ENCODE measurements around the gene LRP8. TPM values are rescaled to one million over a fixed set of nuclear protein-coding genes. Genes with fewer than 3 reads are reported as not detected.

Gene LRP8
- total RNA-seq, 1 experiment from 2014 or later, result 69.5 TPM

DNA sequence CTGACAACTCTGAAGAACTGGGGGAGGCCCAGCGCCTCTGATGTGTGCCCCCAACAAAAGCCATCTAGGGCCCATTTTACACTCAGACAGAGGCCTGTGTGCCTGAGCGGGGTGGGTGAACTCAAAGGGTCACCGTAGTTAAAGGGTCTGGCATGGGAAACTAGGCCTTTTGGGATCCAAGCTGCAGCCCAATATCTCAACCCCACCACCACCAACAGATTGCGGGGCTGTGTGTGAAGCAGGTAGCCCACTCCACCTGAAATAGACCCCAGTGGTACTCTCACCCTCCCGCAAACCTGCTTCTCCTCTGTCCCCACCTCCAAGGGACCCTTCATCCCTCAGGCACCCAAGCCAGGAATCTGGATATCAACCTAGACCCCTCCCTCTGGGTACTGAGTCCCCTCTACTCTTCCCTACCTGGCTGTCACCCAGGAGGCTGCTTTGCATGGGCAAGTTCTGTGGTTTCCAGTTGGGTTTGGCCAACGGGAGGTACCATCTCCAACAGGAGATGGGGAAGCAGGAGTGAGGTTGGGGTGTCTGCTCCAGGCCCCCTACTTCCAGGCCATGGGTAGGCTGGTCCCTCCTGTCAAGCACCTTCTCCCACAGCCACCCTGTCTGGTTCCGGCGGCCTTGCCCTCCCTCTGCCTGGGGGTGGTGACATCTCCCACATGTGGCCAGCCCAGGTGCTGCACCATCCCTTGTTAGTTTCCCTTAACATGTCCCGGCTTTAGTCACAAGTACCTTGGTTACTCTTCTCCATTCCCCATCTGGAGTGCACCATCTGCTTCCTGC is 35.2 kb upstream of the LRP8 start (continued):
- TF ChIP-seq, protein P1, sequence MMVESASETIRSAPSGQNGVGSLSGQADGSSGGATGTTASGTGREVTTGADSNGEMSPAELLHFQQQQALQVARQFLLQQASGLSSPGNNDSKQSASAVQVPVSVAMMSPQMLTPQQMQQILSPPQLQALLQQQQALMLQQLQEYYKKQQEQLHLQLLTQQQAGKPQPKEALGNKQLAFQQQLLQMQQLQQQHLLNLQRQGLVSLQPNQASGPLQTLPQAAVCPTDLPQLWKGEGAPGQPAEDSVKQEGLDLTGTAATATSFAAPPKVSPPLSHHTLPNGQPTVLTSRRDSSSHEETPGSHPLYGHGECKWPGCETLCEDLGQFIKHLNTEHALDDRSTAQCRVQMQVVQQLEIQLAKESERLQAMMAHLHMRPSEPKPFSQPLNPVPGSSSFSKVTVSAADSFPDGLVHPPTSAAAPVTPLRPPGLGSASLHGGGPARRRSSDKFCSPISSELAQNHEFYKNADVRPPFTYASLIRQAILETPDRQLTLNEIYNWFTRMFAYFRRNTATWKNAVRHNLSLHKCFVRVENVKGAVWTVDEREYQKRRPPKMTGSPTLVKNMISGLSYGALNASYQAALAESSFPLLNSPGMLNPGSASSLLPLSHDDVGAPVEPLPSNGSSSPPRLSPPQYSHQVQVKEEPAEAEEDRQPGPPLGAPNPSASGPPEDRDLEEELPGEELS (CRISPR knock-in tag; IDR thresholded peaks at IDR 0.05), result no peak
- TF ChIP-seq, protein P2, sequence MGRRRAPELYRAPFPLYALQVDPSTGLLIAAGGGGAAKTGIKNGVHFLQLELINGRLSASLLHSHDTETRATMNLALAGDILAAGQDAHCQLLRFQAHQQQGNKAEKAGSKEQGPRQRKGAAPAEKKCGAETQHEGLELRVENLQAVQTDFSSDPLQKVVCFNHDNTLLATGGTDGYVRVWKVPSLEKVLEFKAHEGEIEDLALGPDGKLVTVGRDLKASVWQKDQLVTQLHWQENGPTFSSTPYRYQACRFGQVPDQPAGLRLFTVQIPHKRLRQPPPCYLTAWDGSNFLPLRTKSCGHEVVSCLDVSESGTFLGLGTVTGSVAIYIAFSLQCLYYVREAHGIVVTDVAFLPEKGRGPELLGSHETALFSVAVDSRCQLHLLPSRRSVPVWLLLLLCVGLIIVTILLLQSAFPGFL (CRISPR knock-in tag; IDR thresholded peaks at IDR 0.05; ENCODE audit: borderline replicate concordance), result no peak
- TF ChIP-seq, protein P3, sequence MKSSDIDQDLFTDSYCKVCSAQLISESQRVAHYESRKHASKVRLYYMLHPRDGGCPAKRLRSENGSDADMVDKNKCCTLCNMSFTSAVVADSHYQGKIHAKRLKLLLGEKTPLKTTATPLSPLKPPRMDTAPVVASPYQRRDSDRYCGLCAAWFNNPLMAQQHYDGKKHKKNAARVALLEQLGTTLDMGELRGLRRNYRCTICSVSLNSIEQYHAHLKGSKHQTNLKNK (CRISPR knock-in tag; IDR thresholded peaks at IDR 0.05), result no peak

DNA sequence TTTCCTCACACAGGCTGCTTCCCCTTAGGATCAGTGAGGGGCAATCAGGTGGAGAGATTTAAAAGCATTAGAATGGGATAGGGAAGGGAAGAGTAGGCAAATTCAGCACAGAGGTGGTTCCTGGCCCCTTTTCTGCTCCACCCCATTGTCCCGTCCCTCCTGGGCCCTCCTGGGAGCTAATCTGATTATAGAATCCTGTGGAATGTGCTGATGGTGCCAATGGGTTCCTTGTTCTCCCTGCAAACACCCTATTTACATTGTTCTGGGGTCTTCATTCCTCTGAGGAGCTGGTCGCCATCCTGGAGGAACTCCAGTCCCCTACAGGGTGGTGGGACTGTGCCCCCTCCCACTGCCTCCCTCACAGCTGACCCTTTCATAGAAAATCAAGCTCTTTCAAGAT is 34.4 kb upstream of the LRP8 start:
- CTCF ChIA-PET, result interaction anchor here (0.5 to 1.3 kb wide), 2 partner anchors 29 to 82 kb away, joined by 3 read pairs; no protein-coding TSS in a partner anchor
- Mint-ChIP-seq H3K27me3 (ENCODE audit: low read depth) (peaks cover 56% of the 10 kb centered on the region), H3K9me3 (no peaks in the 10 kb centered on the region), H3K4me1 (no peaks in the 10 kb centered on the region), H3K4me3 (no peak overlapping the region), H3K36me3 (no peaks in the 10 kb centered on the region), H3K27ac (no peak overlapping the region)
- ATAC-seq (no peak; the same call in 1 of the 2 replicates), DNase-seq (ENCODE audit: low spot score) (peak; percentile 4)
- TF ChIP-seq, protein P4, sequence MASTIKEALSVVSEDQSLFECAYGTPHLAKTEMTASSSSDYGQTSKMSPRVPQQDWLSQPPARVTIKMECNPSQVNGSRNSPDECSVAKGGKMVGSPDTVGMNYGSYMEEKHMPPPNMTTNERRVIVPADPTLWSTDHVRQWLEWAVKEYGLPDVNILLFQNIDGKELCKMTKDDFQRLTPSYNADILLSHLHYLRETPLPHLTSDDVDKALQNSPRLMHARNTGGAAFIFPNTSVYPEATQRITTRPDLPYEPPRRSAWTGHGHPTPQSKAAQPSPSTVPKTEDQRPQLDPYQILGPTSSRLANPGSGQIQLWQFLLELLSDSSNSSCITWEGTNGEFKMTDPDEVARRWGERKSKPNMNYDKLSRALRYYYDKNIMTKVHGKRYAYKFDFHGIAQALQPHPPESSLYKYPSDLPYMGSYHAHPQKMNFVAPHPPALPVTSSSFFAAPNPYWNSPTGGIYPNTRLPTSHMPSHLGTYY (CRISPR knock-in tag; IDR thresholded peaks at IDR 0.05), result no peak
- no peak for TF ChIP-seq ZBTB21 (CRISPR knock-in tag; IDR thresholded peaks at IDR 0.05; ENCODE audit: borderline replicate concordance)
- TF ChIP-seq, protein P5, sequence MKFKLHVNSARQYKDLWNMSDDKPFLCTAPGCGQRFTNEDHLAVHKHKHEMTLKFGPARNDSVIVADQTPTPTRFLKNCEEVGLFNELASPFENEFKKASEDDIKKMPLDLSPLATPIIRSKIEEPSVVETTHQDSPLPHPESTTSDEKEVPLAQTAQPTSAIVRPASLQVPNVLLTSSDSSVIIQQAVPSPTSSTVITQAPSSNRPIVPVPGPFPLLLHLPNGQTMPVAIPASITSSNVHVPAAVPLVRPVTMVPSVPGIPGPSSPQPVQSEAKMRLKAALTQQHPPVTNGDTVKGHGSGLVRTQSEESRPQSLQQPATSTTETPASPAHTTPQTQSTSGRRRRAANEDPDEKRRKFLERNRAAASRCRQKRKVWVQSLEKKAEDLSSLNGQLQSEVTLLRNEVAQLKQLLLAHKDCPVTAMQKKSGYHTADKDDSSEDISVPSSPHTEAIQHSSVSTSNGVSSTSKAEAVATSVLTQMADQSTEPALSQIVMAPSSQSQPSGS (CRISPR knock-in tag; IDR thresholded peaks at IDR 0.05; ENCODE audit: borderline replicate concordance, low read depth), result no peak
- no peak for TF ChIP-seq ZNF138 (CRISPR knock-in tag; conservative IDR thresholded peaks at IDR 0.05)
- no peak for TF ChIP-seq FOXP1 (CRISPR knock-in tag; IDR thresholded peaks at IDR 0.05; ENCODE audit: borderline replicate concordance)
- TF ChIP-seq ELF4 (CRISPR knock-in tag; IDR thresholded peaks at IDR 0.05; ENCODE audit: low read depth), result no peak
- TF ChIP-seq, protein P6, sequence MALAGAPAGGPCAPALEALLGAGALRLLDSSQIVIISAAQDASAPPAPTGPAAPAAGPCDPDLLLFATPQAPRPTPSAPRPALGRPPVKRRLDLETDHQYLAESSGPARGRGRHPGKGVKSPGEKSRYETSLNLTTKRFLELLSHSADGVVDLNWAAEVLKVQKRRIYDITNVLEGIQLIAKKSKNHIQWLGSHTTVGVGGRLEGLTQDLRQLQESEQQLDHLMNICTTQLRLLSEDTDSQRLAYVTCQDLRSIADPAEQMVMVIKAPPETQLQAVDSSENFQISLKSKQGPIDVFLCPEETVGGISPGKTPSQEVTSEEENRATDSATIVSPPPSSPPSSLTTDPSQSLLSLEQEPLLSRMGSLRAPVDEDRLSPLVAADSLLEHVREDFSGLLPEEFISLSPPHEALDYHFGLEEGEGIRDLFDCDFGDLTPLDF (CRISPR knock-in tag; IDR thresholded peaks at IDR 0.05), result no peak
- no peak for TF ChIP-seq SOX15 (CRISPR knock-in tag; IDR thresholded peaks at IDR 0.05)
- no peak for TF ChIP-seq NFYB (CRISPR knock-in tag; conservative IDR thresholded peaks at IDR 0.05; ENCODE audit: low read depth)
- TF ChIP-seq, protein P7, sequence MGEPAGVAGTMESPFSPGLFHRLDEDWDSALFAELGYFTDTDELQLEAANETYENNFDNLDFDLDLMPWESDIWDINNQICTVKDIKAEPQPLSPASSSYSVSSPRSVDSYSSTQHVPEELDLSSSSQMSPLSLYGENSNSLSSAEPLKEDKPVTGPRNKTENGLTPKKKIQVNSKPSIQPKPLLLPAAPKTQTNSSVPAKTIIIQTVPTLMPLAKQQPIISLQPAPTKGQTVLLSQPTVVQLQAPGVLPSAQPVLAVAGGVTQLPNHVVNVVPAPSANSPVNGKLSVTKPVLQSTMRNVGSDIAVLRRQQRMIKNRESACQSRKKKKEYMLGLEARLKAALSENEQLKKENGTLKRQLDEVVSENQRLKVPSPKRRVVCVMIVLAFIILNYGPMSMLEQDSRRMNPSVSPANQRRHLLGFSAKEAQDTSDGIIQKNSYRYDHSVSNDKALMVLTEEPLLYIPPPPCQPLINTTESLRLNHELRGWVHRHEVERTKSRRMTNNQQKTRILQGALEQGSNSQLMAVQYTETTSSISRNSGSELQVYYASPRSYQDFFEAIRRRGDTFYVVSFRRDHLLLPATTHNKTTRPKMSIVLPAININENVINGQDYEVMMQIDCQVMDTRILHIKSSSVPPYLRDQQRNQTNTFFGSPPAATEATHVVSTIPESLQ (CRISPR knock-in tag; IDR thresholded peaks at IDR 0.05), result no peak
- no peak for TF ChIP-seq RELA (CRISPR knock-in tag; IDR thresholded peaks at IDR 0.05; ENCODE audit: borderline replicate concordance)
- POLR2A ChIA-PET, result no interaction called here
